HEK293T (cell line): ENCODE measurements around the gene SPSB1.

Experiments used
- CTBP1 ChIP-seq: fragments of 450-650 bp; IDR thresholded peaks from 2 replicates; pipeline ENCODE4 v1.6.1; 2016; ENCODE audit warnings: borderline replicate concordance
- FOXA1 ChIP-seq: fragments of 450-650 bp; IDR thresholded peaks from 2 replicates; pipeline ENCODE4 v1.6.1; 2016; ENCODE audit warnings: mild to moderate bottlenecking
- FOXK2 ChIP-seq: fragments of 450-650 bp; IDR thresholded peaks from 2 replicates; pipeline ENCODE4 v1.6.1; 2016; ENCODE audit warnings: mild to moderate bottlenecking
- LEF1 ChIP-seq: fragments of 450-650 bp; IDR thresholded peaks from 2 replicates; pipeline ENCODE4 v1.6.1; 2017; ENCODE audit warnings: mild to moderate bottlenecking, borderline replicate concordance
- SP1 ChIP-seq: fragments of 450-650 bp; IDR thresholded peaks from 2 replicates; pipeline ENCODE4 v1.6.1; 2017
- SUZ12 ChIP-seq: fragments of 450-650 bp; IDR thresholded peaks from 2 replicates; pipeline ENCODE4 v1.6.1; 2016; ENCODE audit warnings: mild to moderate bottlenecking

- TF ChIP-seq CTBP1 (no peak), FOXK2 (no peak), FOXA1 (no peak), LEF1 (no peak), SP1 (no peak), SUZ12 (no peak)
These were observed 25.4 kb upstream of the SPSB1 start for GRCh38 chr1:9267352-9267686.
